GM19328 (cell line): ENCODE results near the gene KIAA0319L.
"Not testable (repeated sequence)": the region's sequence is repeated elsewhere in the genome, so short reads cannot be mapped to it uniquely, and the experiment has no call there.

Experiments used
- ATAC-seq: cut with Tn5 transposase; IDR thresholded peaks from one replicate; pipeline ENCODE4 v1.9.1; 2021; ENCODE audit warnings: mild to moderate bottlenecking, moderate library complexity; ENCODE audit not compliant: unreplicated experiment

KIAA0319L gene

DNA sequence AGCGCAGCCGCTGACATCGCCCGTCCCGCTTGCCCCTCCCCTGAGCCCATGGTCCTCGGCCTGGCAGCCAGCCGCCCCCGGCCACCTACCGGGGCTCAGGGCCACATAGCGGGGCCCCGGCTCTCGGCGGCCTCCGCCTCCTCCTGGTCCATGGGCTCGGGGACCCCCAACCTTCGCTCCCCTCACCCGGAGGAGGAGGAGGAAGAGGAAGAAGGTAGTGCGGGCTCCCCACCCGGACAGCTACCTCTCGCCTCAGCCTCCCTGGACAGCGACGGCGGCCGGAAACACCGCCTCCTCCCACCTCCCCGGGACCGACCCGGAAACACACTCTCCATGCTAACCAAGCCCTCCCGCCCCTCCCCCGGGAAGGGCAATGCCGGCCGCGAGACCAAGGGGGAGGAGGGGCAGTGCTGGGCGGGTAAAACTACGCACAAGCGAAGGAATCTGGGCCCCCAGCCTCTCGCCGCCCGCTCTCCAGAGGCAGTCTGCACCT is at the start of gene KIAA0319L:
KIAA0319L (minus strand) TSS at position 286 of the 493 bp plus-strand sequence. CDS start 2,912 bp downstream, outside the sequence.
- ATAC-seq: peak; percentile 84

GRCh38 chr1:35605867-35606182 is 48.6 kb upstream of the KIAA0319L start:
- no peak for ATAC-seq

DNA sequence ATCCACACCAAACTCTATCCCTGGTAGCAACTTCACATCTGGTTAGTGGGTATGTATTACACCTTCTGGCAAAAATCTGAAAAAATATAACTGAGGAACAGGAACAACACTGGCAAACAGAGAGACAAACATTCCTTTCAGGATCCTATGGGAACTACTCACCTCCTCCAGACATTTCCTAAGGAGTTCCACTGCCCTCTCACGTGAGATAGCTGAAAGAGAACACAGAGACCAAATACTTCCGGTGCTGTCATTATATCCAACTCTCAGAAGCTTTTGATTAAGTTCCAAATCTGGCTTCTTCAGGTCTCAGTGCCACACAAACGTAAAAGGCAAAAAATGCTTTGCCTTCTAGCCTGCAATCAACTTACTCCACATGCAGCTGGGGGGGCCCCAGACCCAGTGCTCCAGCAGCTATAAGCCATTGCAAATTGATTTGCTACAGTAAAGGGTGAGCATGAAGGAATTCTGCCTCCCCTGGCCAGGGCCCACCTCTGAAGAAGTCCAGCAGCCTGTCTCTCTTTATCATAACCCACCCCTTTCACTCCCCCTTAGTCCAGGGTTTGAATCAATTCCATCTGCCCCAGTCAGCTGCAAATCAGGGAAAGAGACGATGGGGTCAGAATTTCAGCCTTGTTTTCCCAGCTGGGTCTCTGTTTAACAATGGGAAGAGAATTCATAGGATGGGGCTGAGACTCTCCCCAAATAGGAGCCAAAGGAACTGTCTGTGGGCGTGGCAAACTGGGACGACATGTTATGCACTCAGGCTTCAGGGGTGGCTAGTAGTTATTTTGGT is 48.1 kb upstream of the KIAA0319L start:
- ATAC-seq: no peak

DNA sequence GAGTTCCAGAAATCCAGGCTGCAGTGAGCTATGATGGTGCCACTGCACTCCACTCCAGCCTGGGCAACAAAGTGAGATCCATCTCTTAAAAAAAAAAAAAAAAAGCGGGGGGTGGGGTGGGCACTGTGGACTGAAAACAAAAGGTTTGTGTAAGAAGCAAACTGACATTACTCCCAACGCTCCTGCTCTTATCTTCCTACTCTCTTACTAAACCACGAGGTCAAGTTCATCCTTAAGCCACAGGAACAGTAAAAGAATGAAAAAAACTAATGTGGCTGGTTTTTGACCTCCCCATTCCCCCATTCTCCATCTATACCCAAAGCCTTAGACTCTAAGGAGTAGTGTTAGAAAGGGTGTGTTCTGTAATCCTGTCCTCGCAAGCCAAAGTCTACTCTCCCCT is 46.7 kb upstream of the KIAA0319L start:
- ATAC-seq: no peak

DNA sequence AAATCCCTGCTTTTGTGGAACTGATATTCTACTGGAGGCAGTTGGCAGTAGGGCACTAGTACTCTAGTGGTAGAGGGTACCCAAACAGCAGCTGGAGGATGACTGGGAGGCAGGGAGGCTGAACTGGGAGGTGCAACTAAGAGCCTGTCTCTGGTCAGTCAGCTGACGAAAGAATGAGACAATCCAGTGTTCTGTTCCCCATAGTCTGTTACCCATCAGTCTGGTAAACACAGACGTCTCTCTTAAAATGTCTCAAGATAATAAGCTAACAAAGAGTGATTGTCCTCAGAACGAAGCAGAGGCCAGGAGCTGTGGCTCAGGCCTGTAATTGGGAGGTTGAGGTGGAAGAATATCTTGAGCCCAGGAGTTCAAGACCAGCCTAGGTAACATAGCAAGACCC is 46.3 kb upstream of the KIAA0319L start:
- no peak for ATAC-seq

DNA sequence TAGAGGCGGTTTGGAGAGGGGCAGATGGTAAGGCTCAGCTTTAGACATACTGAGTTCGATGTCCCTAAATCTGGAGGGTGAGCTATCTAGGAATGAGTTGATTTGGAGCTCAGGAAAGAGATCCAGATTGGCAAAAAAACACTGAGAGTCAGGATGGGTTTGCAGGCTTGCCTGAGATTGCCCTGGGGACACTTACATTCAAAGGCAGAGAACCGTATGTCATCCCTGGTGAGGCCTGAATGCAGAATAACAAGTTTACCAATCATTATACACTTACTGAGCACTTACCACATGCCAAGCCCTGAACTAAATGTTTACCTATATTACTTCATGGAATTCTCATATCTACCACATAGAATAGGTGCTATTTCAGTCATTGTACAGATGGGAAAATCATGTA is 43.4 kb upstream of the KIAA0319L start:
- no peak for ATAC-seq

DNA sequence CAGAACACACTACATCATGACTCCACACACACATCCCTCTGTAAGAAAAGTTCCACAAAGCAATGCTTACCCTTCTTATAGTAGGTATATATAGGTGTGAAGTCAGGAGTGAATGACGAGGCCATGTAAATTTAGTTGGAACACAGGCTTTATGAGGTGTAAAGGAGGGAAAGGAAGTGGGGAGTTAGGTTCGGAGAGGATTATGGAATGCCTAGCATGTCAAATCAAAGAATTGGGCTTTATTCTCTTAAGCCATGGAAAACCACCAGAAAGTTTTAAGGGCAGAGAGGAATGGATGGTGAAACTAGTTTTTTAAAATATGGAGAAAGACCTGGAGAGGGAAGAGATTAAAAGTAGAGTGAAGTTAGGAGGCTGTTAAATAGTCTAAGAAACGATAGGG is 42.2 kb upstream of the KIAA0319L start:
- ATAC-seq: no peak

GRCh38 chr1:35598895-35599294 is 41.7 kb upstream of the KIAA0319L start:
- ATAC-seq: no peak

GRCh38 chr1:35597870-35598269 is 40.7 kb upstream of the KIAA0319L start:
- no peak for ATAC-seq

DNA sequence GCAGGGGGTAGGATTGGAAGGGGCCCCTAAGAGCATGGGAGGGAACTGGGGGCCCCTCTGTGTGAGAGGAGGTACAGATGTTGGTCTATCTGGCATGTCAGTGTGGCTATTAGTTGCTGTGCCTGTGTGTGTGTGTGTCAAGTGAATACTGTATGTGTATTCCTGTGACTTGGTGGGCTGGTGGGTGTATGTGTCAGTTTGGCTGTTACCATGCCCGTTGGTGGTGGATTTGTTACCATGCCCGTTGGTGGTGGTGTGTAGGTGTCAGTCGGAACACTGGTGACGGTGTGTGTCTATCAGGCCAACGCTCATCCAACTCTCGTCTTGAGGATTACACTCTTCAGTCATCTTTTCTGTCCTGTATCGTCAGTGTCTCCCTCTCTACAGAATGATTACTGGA is 38.5 kb upstream of the KIAA0319L start:
- ATAC-seq: no peak

DNA sequence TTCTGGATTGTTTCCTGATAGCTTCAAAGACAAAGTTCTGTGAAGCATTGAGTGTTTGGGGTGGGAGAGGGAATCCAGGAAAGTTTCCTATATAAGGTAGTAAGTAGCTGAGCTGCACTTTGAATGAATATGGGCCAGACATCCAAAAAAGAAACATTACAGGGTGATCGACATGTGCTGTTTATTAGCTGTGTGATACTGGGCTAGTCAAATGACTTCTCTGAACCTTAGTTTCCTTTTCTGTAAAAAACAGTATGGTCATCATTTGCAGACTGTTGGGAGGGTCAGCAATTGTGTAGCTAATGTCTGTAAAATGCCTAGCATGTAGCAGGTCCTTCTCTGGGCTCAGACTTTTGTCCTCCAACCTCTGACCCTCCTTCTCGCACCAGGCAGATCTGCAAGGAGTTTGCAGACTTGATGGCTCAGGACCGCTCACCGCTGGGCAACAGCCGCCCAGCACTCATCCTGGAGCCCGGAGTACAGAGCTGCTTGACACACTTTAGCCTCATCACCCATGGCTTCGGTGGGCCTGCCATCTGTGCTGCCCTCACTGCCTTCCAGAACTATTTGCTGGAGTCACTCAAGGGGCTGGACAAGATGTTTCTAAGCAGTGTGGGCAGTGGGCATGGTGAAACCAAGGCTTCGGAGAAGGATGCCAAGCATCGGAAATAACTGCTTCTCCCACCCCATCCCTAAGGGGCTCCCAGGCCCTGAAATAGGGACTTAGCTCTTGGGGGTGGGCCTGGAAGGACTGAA is 37.0 kb upstream of the KIAA0319L start:
- ATAC-seq: no peak

DNA sequence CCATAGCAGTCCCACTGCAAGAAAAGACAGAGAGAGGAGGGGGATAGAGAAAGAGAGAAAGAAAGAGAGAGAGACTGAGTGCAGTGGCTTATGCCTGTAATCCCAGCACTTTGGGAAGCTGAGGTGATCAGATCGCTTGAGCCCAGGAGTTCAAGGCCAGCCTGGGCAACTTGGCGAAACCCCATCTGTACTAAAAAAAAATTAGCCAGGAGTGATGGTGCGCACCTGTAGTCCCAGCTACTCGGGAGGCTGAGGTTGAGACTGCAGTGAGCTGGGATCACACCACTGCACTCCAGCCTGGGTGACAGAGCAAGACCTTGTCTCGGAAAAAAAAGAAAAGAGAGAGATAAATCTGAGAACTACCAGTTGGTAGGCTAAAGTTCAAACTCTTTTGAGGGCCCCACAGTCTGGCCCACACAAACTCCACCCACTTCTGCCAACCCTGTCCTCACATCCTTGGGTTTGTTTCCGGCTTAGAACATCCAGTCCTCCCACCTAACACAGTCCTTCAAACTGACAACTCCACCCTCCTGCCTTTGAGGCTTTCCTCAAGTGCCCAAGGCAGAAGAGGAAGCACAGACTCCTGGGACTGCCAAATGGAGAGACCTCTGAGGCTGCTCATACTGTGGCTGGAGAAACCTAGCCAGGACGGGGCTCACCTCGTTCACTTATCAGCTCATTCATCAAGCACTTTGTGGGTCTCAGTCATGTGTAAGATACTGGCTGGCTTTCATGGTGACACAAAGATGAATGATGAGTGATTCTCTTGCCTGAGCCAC is 36.0 kb upstream of the KIAA0319L start:
- no peak for ATAC-seq

- ATAC-seq: no peak
These were observed 34.0 kb upstream of the KIAA0319L start for GRCh38 chr1:35591211-35591610.

GRCh38 chr1:35590476-35591040 is 33.4 kb upstream of the KIAA0319L start:
- ATAC-seq: no peak

GRCh38 chr1:35589516-35590427 is 32.6 kb upstream of the KIAA0319L start:
- no peak for ATAC-seq

- ATAC-seq: no peak
These were observed 31.2 kb upstream of the KIAA0319L start for GRCh38 chr1:35588197-35588910.

DNA sequence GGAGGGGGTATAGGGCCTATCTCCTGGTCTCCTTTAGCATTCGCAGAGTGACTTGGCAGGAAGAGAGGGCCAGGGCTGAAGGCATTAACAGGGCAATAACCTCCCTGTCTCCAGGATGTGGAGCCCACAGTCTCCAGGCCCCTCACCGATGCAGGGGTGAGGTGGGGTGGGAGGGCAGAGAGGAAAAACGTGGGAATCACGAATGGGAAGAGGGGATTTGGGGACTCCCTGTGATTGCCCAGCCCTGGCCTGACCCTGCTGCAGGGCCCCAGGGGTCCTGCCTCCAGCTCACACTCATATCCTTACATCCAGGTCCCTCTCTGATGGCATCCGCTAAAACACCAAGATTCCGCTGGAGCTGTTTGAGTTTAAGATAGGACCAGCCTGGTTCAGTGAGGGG is 30.5 kb upstream of the KIAA0319L start:
- ATAC-seq: no peak

GRCh38 chr1:35586808-35587207 is 29.6 kb upstream of the KIAA0319L start:
- no peak for ATAC-seq

GRCh38 chr1:35585805-35586204 is 28.6 kb upstream of the KIAA0319L start:
- ATAC-seq: not testable (repeated sequence)
